ENCODE results near the gene PGM1. TPM values are rescaled to one million over a fixed set of nuclear protein-coding genes. Genes with fewer than 3 reads are reported as not detected.

The PGM1 gene
- total and polyA plus RNA-seq, 10 of the 15 experiments (the other 5 are each of a cell fraction or from before 2014, with no cell fraction given): 22.5 to 72.6 (median 50.8) TPM

DNA sequence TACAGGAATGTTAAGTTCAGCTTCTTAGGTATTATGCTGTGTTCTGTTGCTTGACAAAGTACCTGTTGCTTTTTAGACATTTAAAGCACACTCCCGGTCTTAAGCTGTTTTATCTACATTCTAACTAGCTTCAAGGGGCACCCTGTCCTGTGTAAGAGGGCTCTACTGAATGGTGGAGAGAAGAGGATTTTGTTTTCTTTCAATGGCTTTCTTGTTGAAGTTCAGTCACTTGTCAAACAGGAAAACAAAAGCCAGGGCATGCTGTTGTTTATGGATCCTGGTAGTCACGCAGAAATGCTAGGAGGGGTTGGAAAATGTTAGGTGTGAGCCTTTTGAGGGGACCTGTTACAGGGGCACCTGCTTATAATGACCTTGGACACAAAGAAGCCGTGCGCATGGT lies 30.7 kb downstream of the PGM1 start:
- Histone ChIP-seq H4K20me1 (ENCODE audit: control insufficient read depth, insufficient read depth) (no peaks in the 10 kb centered on the region), H3K9ac (ENCODE audit: control insufficient read depth, insufficient read depth, low read length) (no peak overlapping the region), H3K4me1 (ENCODE audit: control insufficient read depth, insufficient read depth, low read length) (peaks cover 6% of the 10 kb centered on the region; the same call in 1 of the 2 replicates), H3K36me3 (ENCODE audit: control insufficient read depth in 2 of 2, insufficient read depth in 2 of 2, low read length in 1 of 2) (peaks cover 0 to 4% of the 10 kb centered on the region in 2 experiments; a peak in 2 of 4 replicates), H3K9me3 (replicated peaks; ENCODE audit: control insufficient read depth, insufficient read depth, low read length) (no peaks in the 10 kb centered on the region; the same call in 2 of the 3 replicates), H3K4me3 (no peak overlapping the region), H3K79me2 (ENCODE audit: control insufficient read depth, insufficient read depth, low read length) (no peaks in the 10 kb centered on the region; the same call in none of the 2 replicates), H2AFZ (ENCODE audit: control insufficient read depth, low read depth, low read length) (no peak overlapping the region), H3K27me3 (replicated peaks in 1 of 2; ENCODE audit: control insufficient read depth in 2 of 2, insufficient read depth in 2 of 2, low read length in 1 of 2) (no peaks in the 10 kb centered on the region), H3K27ac (ENCODE audit: control insufficient read depth, insufficient read depth) (no peak overlapping the region), H3K4me2 (ENCODE audit: control insufficient read depth, insufficient read depth) (no peak overlapping the region)
- no peak for DNase-seq (ENCODE audit: low read depth, low spot score)
- 100% methylated on average over 4 of the region's 4 CpGs for WGBS (ENCODE audit: insufficient coverage, insufficient replicate concordance, low lambda C conversion rate, missing lambda C conversion rate)
- intact Hi-C loops (cut with micrococcal nuclease; ENCODE audit: unreplicated experiment): no loop called here
- no peak for FAIRE-seq
- SMC1A ChIA-PET (ENCODE audit: uncharacterized antibody, unreplicated experiment): interaction anchor here (1.1 to 2.5 kb wide), 4 partner anchors 10 to 69 kb away, joined by 3 to 7 read pairs (median 4); no protein-coding TSS in a partner anchor
- in situ Hi-C loops (cut with MboI): no loop called here
- ATAC-seq: no peak
- POLR2A ChIA-PET: interaction anchor here (1.4 kb wide), 1 partner anchor 11 kb away, joined by 5 read pairs; no protein-coding TSS in a partner anchor
- TF ChIP-seq ATF3 (IDR thresholded peaks at IDR 0.05; ENCODE audit: borderline replicate concordance, extremely low read depth, low read depth, low read length) (no peak), BACH1 (IDR thresholded peaks at IDR 0.05; ENCODE audit: borderline replicate concordance) (no peak), ZBED1 (IDR thresholded peaks at IDR 0.05; ENCODE audit: borderline replicate concordance) (no peak), YY1 (IDR thresholded peaks at IDR 0.05; ENCODE audit: low read depth, low read length) (no peak), SMARCA5 (IDR thresholded peaks at IDR 0.05) (no peak), EP300 (IDR thresholded peaks at IDR 0.05; ENCODE audit: borderline replicate concordance in 1 of 2, control insufficient read depth in 1 of 2, low read depth in 2 of 2, low read length in 2 of 2) (no peak), SIX5 (IDR thresholded peaks at IDR 0.05; ENCODE audit: low read depth, low read length, severe bottlenecking) (no peak), STAT1 (conservative IDR thresholded peaks at IDR 0.05) (no peak), RBBP5 (conservative IDR thresholded peaks at IDR 0.05) (no peak), ZBTB33 (IDR thresholded peaks at IDR 0.05) (no peak), SMAD5 (IDR thresholded peaks at IDR 0.05; ENCODE audit: low read depth) (no peak), NFYA (IDR thresholded peaks at IDR 0.05; ENCODE audit: borderline replicate concordance, low read depth, low read length) (no peak), ATF2 (IDR thresholded peaks at IDR 0.05; ENCODE audit: low read length) (no peak)
- TF ChIP-seq, protein P1, sequence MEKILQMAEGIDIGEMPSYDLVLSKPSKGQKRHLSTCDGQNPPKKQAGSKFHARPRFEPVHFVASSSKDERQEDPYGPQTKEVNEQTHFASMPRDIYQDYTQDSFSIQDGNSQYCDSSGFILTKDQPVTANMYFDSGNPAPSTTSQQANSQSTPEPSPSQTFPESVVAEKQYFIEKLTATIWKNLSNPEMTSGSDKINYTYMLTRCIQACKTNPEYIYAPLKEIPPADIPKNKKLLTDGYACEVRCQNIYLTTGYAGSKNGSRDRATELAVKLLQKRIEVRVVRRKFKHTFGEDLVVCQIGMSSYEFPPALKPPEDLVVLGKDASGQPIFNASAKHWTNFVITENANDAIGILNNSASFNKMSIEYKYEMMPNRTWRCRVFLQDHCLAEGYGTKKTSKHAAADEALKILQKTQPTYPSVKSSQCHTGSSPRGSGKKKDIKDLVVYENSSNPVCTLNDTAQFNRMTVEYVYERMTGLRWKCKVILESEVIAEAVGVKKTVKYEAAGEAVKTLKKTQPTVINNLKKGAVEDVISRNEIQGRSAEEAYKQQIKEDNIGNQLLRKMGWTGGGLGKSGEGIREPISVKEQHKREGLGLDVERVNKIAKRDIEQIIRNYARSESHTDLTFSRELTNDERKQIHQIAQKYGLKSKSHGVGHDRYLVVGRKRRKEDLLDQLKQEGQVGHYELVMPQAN (conservative IDR thresholded peaks at IDR 0.05): no peak
- TF ChIP-seq, protein P2, sequence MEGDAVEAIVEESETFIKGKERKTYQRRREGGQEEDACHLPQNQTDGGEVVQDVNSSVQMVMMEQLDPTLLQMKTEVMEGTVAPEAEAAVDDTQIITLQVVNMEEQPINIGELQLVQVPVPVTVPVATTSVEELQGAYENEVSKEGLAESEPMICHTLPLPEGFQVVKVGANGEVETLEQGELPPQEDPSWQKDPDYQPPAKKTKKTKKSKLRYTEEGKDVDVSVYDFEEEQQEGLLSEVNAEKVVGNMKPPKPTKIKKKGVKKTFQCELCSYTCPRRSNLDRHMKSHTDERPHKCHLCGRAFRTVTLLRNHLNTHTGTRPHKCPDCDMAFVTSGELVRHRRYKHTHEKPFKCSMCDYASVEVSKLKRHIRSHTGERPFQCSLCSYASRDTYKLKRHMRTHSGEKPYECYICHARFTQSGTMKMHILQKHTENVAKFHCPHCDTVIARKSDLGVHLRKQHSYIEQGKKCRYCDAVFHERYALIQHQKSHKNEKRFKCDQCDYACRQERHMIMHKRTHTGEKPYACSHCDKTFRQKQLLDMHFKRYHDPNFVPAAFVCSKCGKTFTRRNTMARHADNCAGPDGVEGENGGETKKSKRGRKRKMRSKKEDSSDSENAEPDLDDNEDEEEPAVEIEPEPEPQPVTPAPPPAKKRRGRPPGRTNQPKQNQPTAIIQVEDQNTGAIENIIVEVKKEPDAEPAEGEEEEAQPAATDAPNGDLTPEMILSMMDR (IDR thresholded peaks at IDR 0.05 in 2 of 3, conservative IDR thresholded peaks at IDR 0.05 in 1 of 3; ENCODE audit: control insufficient read depth in 2 of 3, extremely low read depth in 1 of 3, insufficient read depth in 1 of 3, low read depth in 3 of 3, low read length in 3 of 3): no peak
- RAD21 ChIA-PET (ENCODE audit: unreplicated experiment): interaction anchor here (2.0 kb wide), 1 partner anchor 66 kb away, joined by 8 read pairs; no protein-coding TSS in a partner anchor
- CTCF ChIA-PET: interaction anchor here (1.5 to 3.4 kb wide), 4 partner anchors 14 to 623 kb away, joined by 5 to 8 read pairs (median 7); no protein-coding TSS in a partner anchor
- BruUV-seq (replicated peaks): no TSS peak

All from GM12878 (cell line).